GM12872 (cell line): Measurements from ENCODE around the gene F2RL2.
A peak's percentile ranks its signal among the peaks of the same experiment; 100 is the strongest.

ENCODE experiments used
- CTCF ChIP-seq: IDR thresholded peaks from 3 replicates; pipeline ENCODE4 v1.5.1; 2011; ENCODE audit warnings: low read depth, mild to moderate bottlenecking, low read length, moderate library complexity; ENCODE audit not compliant: insufficient read depth

The F2RL2 gene

GRCh38 chr5:76583163-76584047 is 39.8 kb downstream of the F2RL2 start:
- TF ChIP-seq CTCF = 0 out of 3 replicates have a peak, but pooled peaks have one; percentile 15

GRCh38 chr5:76582230-76583162 is 40.7 kb downstream of the F2RL2 start:
- TF ChIP-seq CTCF = no peak

GRCh38 chr5:76580981-76581380 is 42.2 kb downstream of the F2RL2 start:
- TF ChIP-seq CTCF = no peak

- no peak for TF ChIP-seq CTCF
These were observed 43.9 kb downstream of the F2RL2 start for GRCh38 chr5:76579166-76579937.

GRCh38 chr5:76576996-76577395 is 46.2 kb downstream of the F2RL2 start:
- TF ChIP-seq CTCF = no peak

GRCh38 chr5:76576450-76576849 is 46.8 kb downstream of the F2RL2 start:
- TF ChIP-seq CTCF = no peak

- TF ChIP-seq CTCF = peak; percentile 24; the same call in 1 of the 3 replicates
These were observed 51.6 kb downstream of the F2RL2 start for GRCh38 chr5:76571559-76571958.
